Esophagus (tissue), 2 donors: ENCODE results near the gene KCTD16. TPM values are rescaled to one million over a fixed set of nuclear protein-coding genes. Genes with fewer than 3 reads are reported as not detected.

Experiments used
- H3K27ac ChIP-seq, 2 donors: one replicate each; pipeline ENCODE4 v1.5.1; 2013; ENCODE audit warnings: low read depth in 2 of 2, mild to moderate bottlenecking in 2 of 2, inconsistent platforms in 1 of 2, low read length in 1 of 2, moderate library complexity in 1 of 2
- H3K27me3 ChIP-seq, 2 donors: one replicate each; pipeline ENCODE4 v1.6.1; 2013; ENCODE audit warnings: low read length in 2 of 2, control low read depth in 1 of 2, mild to moderate bottlenecking in 1 of 2; ENCODE audit not compliant: insufficient read depth in 2 of 2, control insufficient read depth in 1 of 2
- H3K36me3 ChIP-seq, 2 donors: one replicate each; pipeline ENCODE4 v1.6.1; 2013; ENCODE audit warnings: low read length in 1 of 2; ENCODE audit not compliant: control insufficient read depth in 2 of 2, insufficient read depth in 2 of 2
- H3K4me1 ChIP-seq, 2 donors: one replicate each; pipeline ENCODE4 v1.6.1; 2013; ENCODE audit warnings: low read length in 1 of 2; ENCODE audit not compliant: control insufficient read depth in 2 of 2, insufficient read depth in 2 of 2
- H3K4me3 ChIP-seq, 2 donors: one replicate each; pipeline ENCODE4 v1.5.1; 2013; ENCODE audit warnings: low read length in 2 of 2, mild to moderate bottlenecking in 2 of 2, low read depth in 1 of 2, moderate library complexity in 1 of 2
- H3K9me3 ChIP-seq, 2 donors: one replicate each; pipeline ENCODE4 v1.6.1; 2013; ENCODE audit warnings: mild to moderate bottlenecking in 2 of 2, low read depth in 1 of 2, low read length in 1 of 2, moderate library complexity in 1 of 2; ENCODE audit not compliant: control insufficient read depth in 2 of 2, insufficient read depth in 1 of 2
- WGBS, 2 donors: extraction: QIAGEN DNeasy Blood & Tissue Kit; methylation state at CpG; one replicate each; pipeline ENCODE4 v1.1.7; 2013; 5-methylcytosine and 5-hydroxymethylcytosine counted together
- polyA plus RNA-seq, 2 donors: library from polyadenylated mRNA; stranded (reverse); fragments of 200-250 nt; gene quantifications; one replicate each; pipeline ENCODE4 v1.2.3, GENCODE V29; 2013
- donor health status: healthy with polysubstance abuse.
- donor health status: Bipolar disorder and iron deficiency.

KCTD16 gene
- polyA plus RNA-seq, 2 donors, result under 0.01 TPM

DNA sequence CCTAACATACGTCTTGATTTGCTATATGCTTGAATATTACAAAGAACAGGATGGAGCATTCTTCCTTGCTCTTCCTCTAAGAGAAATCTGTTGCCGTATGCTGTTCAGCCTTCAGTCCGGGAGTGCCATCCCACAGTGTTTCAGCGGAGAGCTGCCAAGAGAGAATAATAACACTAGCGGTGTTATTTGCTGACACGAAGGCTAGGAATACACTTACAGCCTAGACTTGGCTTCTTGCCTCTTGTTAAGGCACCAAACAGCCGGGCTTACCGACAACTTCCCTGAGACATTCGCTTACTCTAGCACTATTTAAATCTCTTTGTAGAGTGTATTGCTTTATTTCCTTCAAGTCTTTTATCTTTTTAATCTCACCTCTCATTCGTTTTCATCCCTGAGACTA is 31.4 kb downstream of the KCTD16 start:
- H3K36me3 ChIP-seq, result no peaks in the 10 kb centered on the region
- WGBS, 2 donors, result 19 to 30% methylated on average over 10 of the region's 10 CpGs
- H3K27ac ChIP-seq, result no peak overlapping the region
- peaks cover 0 to 8% of the 10 kb centered on the region in 2 donors for H3K27me3 ChIP-seq
- no peaks in the 10 kb centered on the region for H3K4me1 ChIP-seq
- no peak overlapping the region for H3K4me3 ChIP-seq
- no peaks in the 10 kb centered on the region for H3K9me3 ChIP-seq

DNA sequence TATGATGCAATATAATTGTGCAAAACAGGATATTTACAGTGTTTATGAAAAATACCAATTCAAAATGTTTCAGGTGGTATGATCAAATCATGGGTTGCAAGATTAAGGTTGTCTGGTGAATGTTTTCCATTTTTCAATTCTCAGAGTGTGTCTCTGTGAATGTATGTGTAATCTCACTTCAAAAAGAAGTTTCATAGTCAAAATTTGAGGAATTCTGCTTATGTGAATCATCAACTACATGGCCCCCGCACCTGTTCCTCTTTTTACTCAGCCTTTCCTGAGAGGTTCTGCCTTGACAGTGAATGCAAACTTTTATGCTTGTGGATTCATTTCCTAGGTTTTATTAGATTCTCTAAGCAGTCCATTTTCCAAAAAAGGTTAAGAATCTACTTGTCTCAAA is 32.1 kb downstream of the KCTD16 start:
- Histone ChIP-seq H3K36me3 (no peaks in the 10 kb centered on the region), H3K27me3 (peaks cover 4 to 8% of the 10 kb centered on the region in 2 donors), H3K9me3 (no peaks in the 10 kb centered on the region), H3K27ac (no peak overlapping the region), H3K4me3 (no peak overlapping the region), H3K4me1 (no peaks in the 10 kb centered on the region)
- 82 to 86% methylated on average over 1 of the region's 1 CpG for WGBS, 2 donors

DNA sequence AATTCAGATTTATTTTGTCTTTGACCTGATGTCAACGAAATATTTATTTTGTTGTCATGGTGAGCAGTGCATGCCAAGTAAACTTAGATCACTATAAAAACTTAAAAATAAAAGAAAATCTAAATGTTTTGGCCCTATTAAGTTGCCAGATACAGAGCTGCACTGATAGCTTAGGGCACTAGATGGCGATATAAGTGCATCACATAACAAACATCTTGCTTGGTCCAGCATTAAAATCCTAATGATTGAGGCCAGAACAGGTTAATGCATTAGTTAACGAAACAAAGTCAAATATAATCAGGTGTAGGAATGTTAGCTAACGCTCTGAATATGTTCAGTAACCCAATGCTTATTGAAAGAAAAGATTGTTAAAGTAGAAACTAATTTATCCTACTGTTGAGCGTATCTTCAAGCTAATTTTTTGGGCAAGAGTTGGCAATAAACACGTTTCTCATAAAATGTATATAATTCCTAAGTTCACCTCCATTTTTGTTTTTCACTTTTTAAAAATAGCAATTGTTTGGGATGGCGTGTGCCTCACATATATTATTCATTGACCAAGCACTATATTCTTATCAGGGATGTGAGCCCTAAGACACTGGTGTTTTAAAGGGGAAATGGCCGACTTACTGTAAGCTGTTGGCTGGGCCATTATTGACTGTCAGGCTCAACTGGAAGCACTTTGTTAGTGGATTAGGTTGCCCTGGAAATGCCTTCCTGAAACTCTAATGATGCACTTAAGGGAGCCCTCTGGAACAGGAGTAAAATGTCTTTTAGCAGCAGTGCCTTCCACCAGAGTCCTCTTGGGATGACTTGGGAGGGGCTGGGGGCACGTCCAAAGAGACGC is 33.3 kb downstream of the KCTD16 start:
- 37 to 38% methylated on average over 10 of the region's 10 CpGs for WGBS, 2 donors

DNA sequence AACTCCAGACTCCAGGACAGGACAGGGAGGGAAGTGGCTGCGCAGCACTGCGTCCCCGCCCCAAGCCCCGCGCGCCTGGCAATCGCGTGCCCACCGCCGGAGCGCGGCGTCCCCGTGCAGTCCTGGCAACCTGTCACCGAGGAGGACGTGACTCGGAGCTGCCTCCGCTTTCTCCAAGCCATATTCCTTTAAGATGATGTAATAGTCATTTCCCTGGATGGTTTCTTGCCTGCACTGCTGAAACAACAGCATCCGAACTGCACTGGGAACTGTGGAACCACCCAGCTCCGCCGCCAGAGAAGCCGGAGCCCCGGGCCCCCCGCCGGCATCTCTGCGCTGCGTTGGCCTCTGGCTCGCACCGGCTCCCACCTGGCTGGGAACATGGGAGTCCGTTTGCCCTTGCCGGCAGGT is 34.5 kb downstream of the KCTD16 start:
- Histone ChIP-seq H3K36me3 (no peaks in the 10 kb centered on the region), H3K4me1 (no peaks in the 10 kb centered on the region), H3K27me3 (peaks cover 4 to 8% of the 10 kb centered on the region in 2 donors), H3K4me3 (no peak overlapping the region), H3K27ac (no peak overlapping the region), H3K9me3 (no peaks in the 10 kb centered on the region)
- 2% methylated on average over 26 to 31 of the region's 31 CpGs for WGBS, 2 donors

More for the DNA sequence above, 33.3 kb downstream of the KCTD16 start:
- Histone ChIP-seq H3K4me1 (no peaks in the 10 kb centered on the region), H3K36me3 (no peaks in the 10 kb centered on the region), H3K9me3 (no peaks in the 10 kb centered on the region), H3K27me3 (peaks cover 4 to 8% of the 10 kb centered on the region in 2 donors), H3K27ac (no peak overlapping the region), H3K4me3 (no peak overlapping the region)

DNA sequence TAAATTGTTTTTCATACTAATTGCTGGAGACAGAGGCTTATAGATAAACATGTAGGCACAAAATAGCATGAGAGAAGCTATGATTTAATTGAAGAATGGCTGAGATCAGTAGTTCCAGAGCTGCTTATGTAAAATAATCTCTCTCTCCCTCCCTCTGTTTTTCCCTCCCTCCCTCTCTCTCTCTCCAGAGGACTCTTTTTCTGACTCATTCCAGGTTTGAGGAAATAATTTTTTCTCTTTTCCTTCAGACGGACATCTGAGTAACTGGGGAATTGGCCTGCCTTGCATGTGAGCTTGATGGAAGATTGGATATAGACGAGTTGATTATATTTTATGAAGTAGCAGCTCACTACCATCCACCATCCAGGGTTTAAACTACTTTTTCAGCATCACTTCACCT is 35.5 kb downstream of the KCTD16 start:
- Histone ChIP-seq H3K4me3 (no peak overlapping the region), H3K27me3 (peaks cover 4 to 8% of the 10 kb centered on the region in 2 donors), H3K36me3 (no peaks in the 10 kb centered on the region), H3K9me3 (no peaks in the 10 kb centered on the region), H3K27ac (no peak overlapping the region), H3K4me1 (no peaks in the 10 kb centered on the region)
- 39 to 66% methylated on average over 2 of the region's 2 CpGs for WGBS, 2 donors

DNA sequence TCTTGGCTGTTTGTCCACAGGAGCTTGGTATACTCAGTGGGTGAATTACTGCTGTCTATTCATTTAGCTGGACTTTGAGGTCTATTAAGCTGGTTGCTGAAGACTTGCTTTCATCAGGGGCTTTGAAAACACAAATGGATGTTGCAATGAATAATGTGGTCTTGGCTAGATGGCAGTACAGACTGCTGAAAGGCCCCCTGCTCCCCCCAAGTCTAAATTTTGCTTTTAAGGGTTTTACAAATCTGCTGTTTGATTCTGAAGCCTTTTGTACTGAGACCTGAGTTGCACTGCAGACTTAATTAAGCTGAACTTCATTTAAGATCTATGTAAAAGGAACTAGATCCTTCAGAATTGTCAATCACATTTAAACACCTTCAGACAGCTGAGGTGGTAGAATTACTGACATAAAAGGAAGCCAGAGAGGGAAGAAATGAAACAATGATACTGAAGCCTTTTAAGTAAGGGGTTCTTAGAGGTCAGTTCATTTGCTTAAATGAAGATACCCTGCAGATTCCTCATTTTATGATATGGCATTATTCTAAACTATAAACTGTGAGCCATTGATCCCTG is 37.3 kb downstream of the KCTD16 start:
- Histone ChIP-seq H3K4me1 (no peaks in the 10 kb centered on the region), H3K9me3 (no peaks in the 10 kb centered on the region), H3K36me3 (no peaks in the 10 kb centered on the region), H3K27ac (no peak overlapping the region), H3K4me3 (no peak overlapping the region), H3K27me3 (peaks cover 4 to 8% of the 10 kb centered on the region in 2 donors)

DNA sequence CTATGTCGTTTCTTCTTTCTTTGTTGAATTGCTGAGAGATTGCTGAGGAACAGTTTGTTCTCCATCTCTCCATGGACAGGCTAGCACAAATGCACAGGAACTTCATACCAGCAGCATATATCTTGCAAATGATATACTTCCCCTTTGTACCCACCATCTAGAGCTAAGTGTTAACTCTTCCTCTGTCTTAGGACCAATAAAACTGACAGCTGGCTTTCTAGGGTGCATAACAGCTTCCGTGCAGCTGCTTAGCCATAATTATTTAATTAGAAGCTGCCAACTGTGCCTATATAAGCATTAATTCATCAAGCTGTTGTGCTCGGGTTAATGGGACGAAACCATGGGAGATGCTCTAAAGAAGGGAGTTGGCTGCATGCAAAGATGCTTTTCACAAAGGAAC is 38.7 kb downstream of the KCTD16 start:
- H3K27me3 ChIP-seq, result peaks cover 4 to 8% of the 10 kb centered on the region in 2 donors
- H3K4me3 ChIP-seq, result no peak overlapping the region
- WGBS, 2 donors, result 57 to 77% methylated on average over 4 of the region's 4 CpGs

DNA sequence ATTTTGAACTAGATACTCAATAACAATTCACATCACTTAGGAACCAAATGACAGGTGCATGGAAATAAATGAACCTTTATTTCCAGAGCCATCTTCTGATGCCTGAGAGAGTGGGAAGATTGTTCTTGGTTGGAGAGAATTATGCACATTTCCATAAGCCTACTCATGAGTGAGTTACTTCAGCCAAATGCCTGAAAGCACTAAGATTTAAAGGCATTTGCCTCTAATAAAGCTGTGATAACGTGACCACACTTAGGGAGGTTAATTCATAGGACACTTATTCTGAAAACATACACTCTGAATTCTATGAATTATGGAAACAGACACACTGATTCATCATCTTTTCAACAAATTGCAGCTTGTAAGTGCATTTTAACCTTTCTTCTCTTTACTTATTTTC is 40.0 kb downstream of the KCTD16 start:
- H3K36me3 ChIP-seq, result no peaks in the 10 kb centered on the region
- H3K27me3 ChIP-seq, result peaks cover 0 to 4% of the 10 kb centered on the region in 2 donors
- no peaks in the 10 kb centered on the region for H3K4me1 ChIP-seq
- no peak overlapping the region for H3K4me3 ChIP-seq
- no peak overlapping the region for H3K27ac ChIP-seq
- WGBS, 2 donors, result 41 to 61% methylated on average over 1 of the region's 1 CpG
- no peaks in the 10 kb centered on the region for H3K9me3 ChIP-seq

More for the DNA sequence above, 38.7 kb downstream of the KCTD16 start:
- Histone ChIP-seq H3K36me3 (no peaks in the 10 kb centered on the region), H3K27ac (no peak overlapping the region), H3K4me1 (no peaks in the 10 kb centered on the region), H3K9me3 (no peaks in the 10 kb centered on the region)

DNA sequence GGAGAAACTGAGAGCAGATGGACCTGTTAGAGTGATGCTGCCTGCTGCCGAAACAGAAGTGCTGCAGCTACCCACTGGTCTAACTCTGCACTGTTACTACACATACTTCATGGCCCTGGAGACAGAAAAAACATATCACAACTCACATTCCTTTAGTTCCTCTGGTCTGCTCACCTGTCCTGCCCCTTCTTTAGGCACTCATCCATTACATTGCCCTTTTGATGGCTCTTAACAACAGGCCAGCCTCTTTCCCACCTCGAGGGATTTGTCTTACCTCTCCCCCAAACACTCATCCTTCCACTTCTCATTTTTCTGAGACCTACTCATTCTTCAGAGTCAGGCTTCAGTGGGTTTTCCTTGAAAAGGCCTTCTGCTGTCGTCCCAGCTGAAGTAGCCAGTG is 49.2 kb downstream of the KCTD16 start:
- H3K9me3 ChIP-seq, result no peaks in the 10 kb centered on the region
- H3K27ac ChIP-seq, result no peak overlapping the region
- H3K4me1 ChIP-seq, result no peaks in the 10 kb centered on the region
- no peaks in the 10 kb centered on the region for H3K27me3 ChIP-seq
- H3K4me3 ChIP-seq, result no peak overlapping the region
- WGBS, 2 donors, result 65 to 70% methylated on average over 3 of the region's 3 CpGs
- no peaks in the 10 kb centered on the region for H3K36me3 ChIP-seq
